GM19240 (cell line): Measurements from ENCODE around the gene ARHGEF33.

Experiments
- DNase-seq: peaks from one replicate; pipeline ENCODE4 v3.0.0; 2011; ENCODE audit warnings: low spot score; ENCODE audit not compliant: insufficient read length

Gene ARHGEF33

DNA sequence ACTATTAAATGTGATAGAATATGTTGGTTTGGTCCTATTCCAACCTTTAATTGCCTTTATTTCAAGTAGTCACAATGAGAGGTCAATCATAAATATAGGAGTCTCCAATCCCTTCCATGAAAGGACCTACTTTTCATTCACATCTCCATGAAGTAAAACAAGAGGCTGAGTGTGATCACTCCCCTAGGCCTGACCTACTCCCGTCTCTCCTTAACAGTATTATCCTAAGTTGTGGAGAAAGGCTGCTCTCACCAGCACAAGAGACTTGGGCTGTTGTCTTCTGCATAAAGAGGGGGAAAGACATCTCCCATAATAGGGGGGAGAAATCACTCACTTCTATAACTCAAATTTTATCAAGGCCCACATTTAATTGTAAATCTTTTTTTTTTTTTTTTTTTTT, 125.7 kb downstream of the ARHGEF33 start:
- no peak for DNase-seq

DNA sequence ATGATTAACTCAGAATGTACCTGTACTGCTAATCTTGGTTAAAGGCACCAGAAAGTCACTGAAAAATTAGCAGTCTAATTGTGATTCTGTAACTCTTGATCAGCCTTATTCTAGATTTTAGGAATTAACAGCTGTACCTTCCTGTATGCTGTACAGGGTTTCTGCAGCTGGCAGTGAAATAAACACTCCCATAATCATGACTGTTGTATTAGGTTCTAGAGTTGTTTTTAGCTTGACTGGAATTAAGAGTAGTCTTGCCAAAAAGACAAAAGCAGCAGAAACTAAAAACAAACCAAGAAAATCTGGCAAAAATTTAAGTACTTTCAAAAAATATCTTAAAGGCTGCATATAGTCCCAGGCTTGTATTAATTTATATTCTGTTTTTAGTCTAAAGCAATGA, 127.7 kb downstream of the ARHGEF33 start:
- DNase-seq: no peak

GRCh38 chr2:39018638-39019037, 129.0 kb downstream of the ARHGEF33 start:
- no peak for DNase-seq

- DNase-seq: no peak
Observed at GRCh38 chr2:39020383-39020782, 130.7 kb downstream of the ARHGEF33 start.

DNA sequence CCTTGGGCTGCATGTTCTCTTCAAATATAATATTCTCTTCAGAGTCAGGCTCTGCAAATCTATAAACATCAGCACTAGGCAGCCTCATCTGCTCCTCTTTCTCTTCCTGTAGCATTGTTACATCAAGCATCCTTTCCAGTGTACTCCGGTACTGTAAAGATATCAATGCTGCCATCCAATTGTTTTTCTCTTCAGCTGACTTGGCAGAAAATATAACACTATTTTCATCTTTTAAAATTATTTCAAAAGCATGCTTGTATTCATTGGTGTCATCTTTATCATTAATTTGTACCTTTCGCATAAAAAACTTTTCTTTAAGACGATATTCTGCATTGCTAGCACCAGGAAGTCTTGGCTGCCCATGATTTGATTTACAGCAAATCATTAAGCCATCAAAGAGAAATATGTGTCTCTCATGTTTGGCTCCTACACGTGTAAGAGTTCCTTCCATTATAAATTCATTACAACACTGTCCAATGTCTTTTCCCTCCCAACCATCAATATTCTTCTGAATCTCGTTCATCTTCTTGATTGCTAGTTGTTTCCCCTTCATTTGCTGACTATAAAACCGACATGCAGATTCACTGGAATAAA, 133.1 kb downstream of the ARHGEF33 start:
- DNase-seq: no peak

DNA sequence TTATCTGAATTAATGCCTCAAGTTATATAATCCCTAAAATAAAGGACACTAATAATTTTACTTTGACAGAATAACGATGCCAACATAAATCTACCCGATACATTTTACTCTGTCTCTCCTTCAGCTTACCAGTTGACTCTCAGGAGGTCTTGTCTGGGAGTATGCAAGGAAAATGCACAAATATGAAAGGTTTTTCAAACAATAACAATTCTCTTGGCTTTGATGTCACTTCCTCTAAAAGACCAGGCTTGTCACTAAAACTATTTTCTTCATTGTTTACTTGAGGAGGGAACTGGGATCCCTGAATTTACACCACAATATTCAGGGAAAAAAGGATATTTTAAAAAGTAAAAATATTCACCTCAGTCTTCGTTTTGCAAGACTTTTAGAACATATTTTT, 134.0 kb downstream of the ARHGEF33 start:
- DNase-seq: no peak

DNA sequence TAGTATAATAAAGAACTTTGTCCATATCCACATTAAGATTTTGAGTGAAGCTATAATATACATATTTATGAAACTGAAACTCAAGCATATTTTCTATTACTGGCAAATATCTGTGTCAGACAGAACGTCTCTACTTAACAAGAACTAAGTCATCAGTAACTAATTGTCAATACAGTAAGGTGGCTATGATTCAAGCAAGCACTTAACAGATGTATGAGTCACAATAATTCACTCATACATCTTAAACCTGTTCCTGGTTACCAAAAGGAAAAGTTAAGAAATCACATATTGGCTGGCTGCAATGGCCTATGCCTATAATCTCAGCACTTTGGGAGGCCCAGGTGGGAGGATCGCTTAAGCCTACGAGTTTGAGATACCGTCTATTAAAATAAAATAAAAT, 135.2 kb downstream of the ARHGEF33 start:
- no peak for DNase-seq
